ENCODE data around the gene IRF2. TPM values are rescaled to one million over a fixed set of nuclear protein-coding genes. Genes with fewer than 3 reads are reported as not detected.

The IRF2 gene
- 27.6 TPM for total RNA-seq (ENCODE audit: unreplicated experiment)
- long read RNA-seq, transcript IRF2-201 (9 exons, 2,303 nt) = major isoform, 7 of 15 reads
- long read RNA-seq, partial matches to known transcripts = 4 of 15 reads
- long read RNA-seq, other reads (novel, unspliced or antisense) = 4 of 15 reads

DNA sequence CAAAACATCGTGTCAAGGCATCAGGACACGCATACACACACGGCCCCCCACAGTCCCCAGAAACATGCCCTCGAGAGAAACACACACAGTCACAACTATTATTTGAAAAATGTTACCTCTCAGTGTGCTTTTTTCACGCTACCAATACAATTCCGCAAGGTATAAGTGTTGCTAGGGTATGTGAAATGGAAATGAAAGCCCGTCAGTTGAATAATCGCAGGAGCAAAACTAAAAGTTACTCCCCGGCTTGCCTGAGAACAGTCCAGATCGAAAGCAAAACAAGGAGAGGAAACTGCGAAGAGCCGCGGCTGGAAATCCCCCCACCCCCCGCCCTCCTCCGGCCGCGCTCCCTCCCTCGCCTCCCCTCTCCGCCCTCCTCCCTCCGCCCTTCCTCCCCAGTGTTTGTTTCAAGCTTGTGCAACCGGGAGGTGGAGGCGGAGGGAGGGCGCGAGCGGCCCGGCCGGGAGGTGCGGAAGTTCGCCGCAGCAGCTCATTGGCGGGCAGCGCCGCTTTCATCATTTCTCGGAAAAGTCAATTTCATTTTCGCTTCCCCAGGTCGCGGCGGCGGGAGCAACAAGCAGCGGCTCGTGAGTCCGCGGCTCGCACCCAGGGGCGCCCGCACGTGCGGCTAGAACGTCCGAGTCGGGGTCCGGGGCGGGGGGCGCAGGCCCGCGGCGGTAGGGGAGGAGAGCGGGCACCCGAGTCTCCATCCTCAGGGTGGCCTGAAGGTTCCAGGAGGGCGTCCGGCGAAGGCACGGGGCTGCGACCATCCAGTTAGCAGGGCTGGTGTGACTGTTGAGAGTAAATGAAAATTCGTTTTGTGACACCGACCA is at the start of gene IRF2:
Gene IRF2, minus strand, starts transcription at position 288 of the 833 bp plus-strand sequence. CDS start 45,486 bp downstream, outside the sequence.
- Mint-ChIP-seq H3K27me3 (ENCODE audit: unreplicated experiment) (peaks cover 29% of the 10 kb centered on the region), H3K4me3 (ENCODE audit: unreplicated experiment) (peak within 1 kb of the TSS; percentile 100), H3K9me3 (ENCODE audit: unreplicated experiment) (no peaks in the 10 kb centered on the region), H3K36me3 (ENCODE audit: low read depth, unreplicated experiment) (peaks cover 9% of the 10 kb centered on the region), H3K27ac (ENCODE audit: unreplicated experiment) (peak within 1 kb of the TSS; percentile 100), H3K4me1 (ENCODE audit: unreplicated experiment) (peaks cover 43% of the 10 kb centered on the region)
- TF ChIP-seq CTCF (IDR thresholded peaks at IDR 0.05; ENCODE audit: unreplicated experiment) = no peak
- peak; percentile 91 for DNase-seq (ENCODE audit: low spot score)

GRCh38 chr4:184515606-184516005 is 41.3 kb upstream of the IRF2 start:
- DNase-seq (ENCODE audit: low spot score) = no peak
- H3K9me3 Mint-ChIP-seq (ENCODE audit: unreplicated experiment) = peaks cover 3% of the 10 kb centered on the region
- TF ChIP-seq CTCF (IDR thresholded peaks at IDR 0.05; ENCODE audit: unreplicated experiment) = no peak
- no peaks in the 10 kb centered on the region for H3K36me3 Mint-ChIP-seq (ENCODE audit: low read depth, unreplicated experiment)
- H3K4me3 Mint-ChIP-seq (ENCODE audit: unreplicated experiment) = no peak overlapping the region
- no peaks in the 10 kb centered on the region for H3K4me1 Mint-ChIP-seq (ENCODE audit: unreplicated experiment)
- no peak overlapping the region for H3K27ac Mint-ChIP-seq (ENCODE audit: unreplicated experiment)
- no peaks in the 10 kb centered on the region for H3K27me3 Mint-ChIP-seq (ENCODE audit: unreplicated experiment)

DNA sequence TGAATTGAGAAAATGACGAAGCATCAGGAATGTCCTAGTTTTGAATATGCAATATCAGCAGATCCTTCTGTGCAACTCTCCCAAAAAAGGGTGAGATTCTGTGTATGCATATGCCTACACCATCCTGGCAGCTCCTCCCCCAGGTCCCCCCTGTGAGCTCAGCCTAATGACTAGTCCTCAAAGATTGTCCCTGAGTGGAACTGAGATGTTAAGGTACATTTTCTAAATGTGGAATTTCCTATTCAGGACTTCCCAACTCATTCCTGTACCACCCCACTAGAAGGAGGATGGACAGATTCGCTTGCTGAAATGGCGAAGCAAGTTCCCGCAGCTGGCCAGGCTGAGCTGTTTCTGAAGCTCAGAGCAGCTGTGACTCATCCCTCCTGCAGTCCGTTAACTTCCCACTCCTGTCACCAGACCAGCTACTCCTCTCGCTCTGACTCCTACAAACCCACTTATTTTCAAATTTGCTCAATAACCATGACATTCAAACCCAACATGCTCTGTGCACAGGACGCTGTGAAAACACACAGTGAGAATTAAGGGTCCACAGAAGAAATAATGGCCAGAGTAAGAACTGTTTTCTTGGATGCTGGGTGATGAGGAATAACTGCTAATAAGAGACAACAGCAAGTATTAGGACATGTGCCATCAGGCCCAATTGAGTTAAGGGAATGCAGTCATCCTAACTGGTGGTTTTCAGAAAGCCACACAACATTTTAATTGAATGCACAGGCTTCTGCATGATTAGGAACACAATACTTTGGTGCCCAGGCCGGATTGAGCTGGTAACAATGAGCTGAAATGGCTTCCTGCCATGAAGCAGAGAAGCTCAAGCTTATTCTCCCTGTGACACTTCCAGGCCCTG is 40.0 kb upstream of the IRF2 start:
- Mint-ChIP-seq H3K9me3 (ENCODE audit: unreplicated experiment) (peaks cover 3% of the 10 kb centered on the region), H3K36me3 (ENCODE audit: low read depth, unreplicated experiment) (no peaks in the 10 kb centered on the region), H3K4me1 (ENCODE audit: unreplicated experiment) (no peaks in the 10 kb centered on the region), H3K27ac (ENCODE audit: unreplicated experiment) (no peak overlapping the region), H3K27me3 (ENCODE audit: unreplicated experiment) (no peaks in the 10 kb centered on the region), H3K4me3 (ENCODE audit: unreplicated experiment) (no peak overlapping the region)
- TF ChIP-seq CTCF (IDR thresholded peaks at IDR 0.05; ENCODE audit: unreplicated experiment) = no peak
- DNase-seq (ENCODE audit: low spot score) = no peak

GRCh38 chr4:184513802-184514120 is 39.4 kb upstream of the IRF2 start:
- H3K4me1 Mint-ChIP-seq (ENCODE audit: unreplicated experiment) = no peaks in the 10 kb centered on the region
- H3K9me3 Mint-ChIP-seq (ENCODE audit: unreplicated experiment) = peaks cover 1% of the 10 kb centered on the region
- DNase-seq (ENCODE audit: low spot score) = no peak
- no peak for TF ChIP-seq CTCF (IDR thresholded peaks at IDR 0.05; ENCODE audit: unreplicated experiment)
- H3K36me3 Mint-ChIP-seq (ENCODE audit: low read depth, unreplicated experiment) = no peaks in the 10 kb centered on the region
- H3K4me3 Mint-ChIP-seq (ENCODE audit: unreplicated experiment) = no peak overlapping the region
- H3K27me3 Mint-ChIP-seq (ENCODE audit: unreplicated experiment) = no peaks in the 10 kb centered on the region
- H3K27ac Mint-ChIP-seq (ENCODE audit: unreplicated experiment) = peak overlapping the region; percentile 34
